ENCODE measurements around the gene FOXI1. TPM values are rescaled to one million over a fixed set of nuclear protein-coding genes. Genes with fewer than 3 reads are reported as not detected.

FOXI1 gene
- total RNA-seq, 1 donor from 2014 or later: not detected

DNA sequence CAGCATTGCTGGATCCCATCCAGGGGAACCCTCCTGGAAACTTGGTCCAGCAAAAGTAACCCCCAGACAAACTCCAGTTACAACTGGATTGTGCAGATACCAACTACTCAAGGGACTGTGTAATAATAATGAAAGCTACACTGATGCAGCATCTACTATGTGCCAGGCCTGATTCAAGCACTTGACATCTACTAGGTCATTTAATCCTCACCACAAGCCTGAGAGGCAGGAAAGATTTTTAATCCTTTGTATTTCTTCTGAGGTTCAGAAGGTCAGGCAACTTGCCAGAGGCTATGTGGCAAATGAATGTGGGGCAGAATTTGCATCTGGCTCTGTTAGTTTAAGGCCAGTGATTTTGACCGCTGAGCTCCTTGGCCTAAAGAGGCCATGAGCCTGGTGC, 29.5 kb upstream of the FOXI1 start:
- DNase-seq (ENCODE audit: low read depth): no peak
- Histone ChIP-seq H3K36me3 (ENCODE audit: control insufficient read depth, insufficient read depth, low read length) (no peaks in the 10 kb centered on the region), H3K4me3 (ENCODE audit: low read depth, low read length) (no peak overlapping the region), H3K27me3 (ENCODE audit: control insufficient read depth, insufficient read depth, low read length) (peaks cover 2% of the 10 kb centered on the region)
- FAIRE-seq: no peak
- TF ChIP-seq, protein P1, sequence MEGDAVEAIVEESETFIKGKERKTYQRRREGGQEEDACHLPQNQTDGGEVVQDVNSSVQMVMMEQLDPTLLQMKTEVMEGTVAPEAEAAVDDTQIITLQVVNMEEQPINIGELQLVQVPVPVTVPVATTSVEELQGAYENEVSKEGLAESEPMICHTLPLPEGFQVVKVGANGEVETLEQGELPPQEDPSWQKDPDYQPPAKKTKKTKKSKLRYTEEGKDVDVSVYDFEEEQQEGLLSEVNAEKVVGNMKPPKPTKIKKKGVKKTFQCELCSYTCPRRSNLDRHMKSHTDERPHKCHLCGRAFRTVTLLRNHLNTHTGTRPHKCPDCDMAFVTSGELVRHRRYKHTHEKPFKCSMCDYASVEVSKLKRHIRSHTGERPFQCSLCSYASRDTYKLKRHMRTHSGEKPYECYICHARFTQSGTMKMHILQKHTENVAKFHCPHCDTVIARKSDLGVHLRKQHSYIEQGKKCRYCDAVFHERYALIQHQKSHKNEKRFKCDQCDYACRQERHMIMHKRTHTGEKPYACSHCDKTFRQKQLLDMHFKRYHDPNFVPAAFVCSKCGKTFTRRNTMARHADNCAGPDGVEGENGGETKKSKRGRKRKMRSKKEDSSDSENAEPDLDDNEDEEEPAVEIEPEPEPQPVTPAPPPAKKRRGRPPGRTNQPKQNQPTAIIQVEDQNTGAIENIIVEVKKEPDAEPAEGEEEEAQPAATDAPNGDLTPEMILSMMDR (IDR thresholded peaks at IDR 0.05; ENCODE audit: insufficient read depth, low read length, severe bottlenecking): no peak

DNA sequence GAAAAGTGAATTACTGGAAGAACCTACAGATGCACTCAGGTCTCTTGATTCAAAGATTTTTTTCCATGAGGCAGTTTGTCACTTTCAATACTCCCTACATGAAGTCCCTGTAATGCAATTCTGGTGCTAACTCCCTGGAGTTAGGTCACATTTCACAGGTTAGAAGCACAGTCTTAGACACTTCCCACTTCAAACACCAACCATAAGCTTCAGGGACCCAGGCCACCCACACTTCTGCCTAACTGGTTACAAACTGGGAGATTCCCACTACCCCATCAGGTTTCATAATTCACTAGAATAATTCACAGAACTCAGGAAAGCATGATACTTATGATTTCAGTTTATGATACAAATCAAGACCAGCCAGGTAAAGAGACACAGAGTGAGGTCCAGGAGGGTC, 29.0 kb upstream of the FOXI1 start:
- TF ChIP-seq, protein P1 (IDR thresholded peaks at IDR 0.05; ENCODE audit: insufficient read depth, low read length, severe bottlenecking): no peak
- no peak for DNase-seq (ENCODE audit: low read depth)
- FAIRE-seq: no peak
- Histone ChIP-seq H3K4me3 (ENCODE audit: low read depth, low read length) (no peak overlapping the region), H3K27me3 (ENCODE audit: control insufficient read depth, insufficient read depth, low read length) (peaks cover 2% of the 10 kb centered on the region), H3K36me3 (ENCODE audit: control insufficient read depth, insufficient read depth, low read length) (no peaks in the 10 kb centered on the region)

DNA sequence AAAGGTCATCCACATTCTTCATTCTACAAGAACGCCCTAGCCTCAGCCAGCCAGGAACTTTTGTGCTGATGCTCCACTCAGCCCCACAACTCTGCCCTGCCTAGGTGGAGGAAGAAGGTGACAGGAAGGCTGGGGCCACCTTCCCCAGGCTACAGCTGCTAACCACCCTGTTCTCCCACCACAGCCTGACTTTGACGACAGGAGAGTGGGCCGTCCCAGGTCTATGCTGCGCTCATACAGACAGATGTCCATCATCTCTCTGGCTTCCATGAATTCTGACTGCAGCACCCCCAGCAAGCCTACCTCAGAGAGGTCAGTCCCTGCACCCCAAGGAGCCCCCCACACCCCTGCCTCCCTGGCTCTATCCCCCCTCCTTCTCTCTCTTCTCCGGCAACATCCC, 28.2 kb upstream of the FOXI1 start:
- FAIRE-seq (no peak), DNase-seq (ENCODE audit: low read depth) (no peak)
- Histone ChIP-seq H3K36me3 (ENCODE audit: control insufficient read depth, insufficient read depth, low read length) (no peaks in the 10 kb centered on the region), H3K4me3 (ENCODE audit: low read depth, low read length) (no peak overlapping the region), H3K27me3 (ENCODE audit: control insufficient read depth, insufficient read depth, low read length) (peaks cover 2% of the 10 kb centered on the region)
- TF ChIP-seq, protein P1 (IDR thresholded peaks at IDR 0.05; ENCODE audit: insufficient read depth, low read length, severe bottlenecking): no peak

DNA sequence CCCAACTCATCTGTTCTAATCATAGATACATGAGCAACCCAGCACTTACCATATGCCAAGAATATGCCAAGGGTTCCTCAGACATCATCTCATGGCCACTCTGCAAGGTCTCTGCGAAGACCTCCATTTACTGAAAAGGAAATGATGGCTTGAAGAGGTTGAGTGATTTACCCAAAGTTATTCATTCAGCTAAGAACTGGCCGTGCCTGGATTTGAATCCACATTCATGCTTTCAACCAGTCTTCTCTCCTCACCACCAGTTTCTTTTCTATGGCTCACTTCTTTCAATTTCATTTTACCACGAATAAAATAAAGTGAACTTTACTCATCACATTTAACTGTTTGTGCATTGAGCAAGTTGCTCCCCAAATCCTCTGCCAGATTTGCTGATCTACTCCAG, 27.2 kb upstream of the FOXI1 start:
- Histone ChIP-seq H3K36me3 (ENCODE audit: control insufficient read depth, insufficient read depth, low read length) (no peaks in the 10 kb centered on the region), H3K27me3 (ENCODE audit: control insufficient read depth, insufficient read depth, low read length) (peaks cover 2% of the 10 kb centered on the region), H3K4me3 (ENCODE audit: low read depth, low read length) (no peak overlapping the region)
- FAIRE-seq (peak; percentile 13), DNase-seq (ENCODE audit: low read depth) (no peak)
- TF ChIP-seq, protein P1 (IDR thresholded peaks at IDR 0.05; ENCODE audit: insufficient read depth, low read length, severe bottlenecking): no peak

DNA sequence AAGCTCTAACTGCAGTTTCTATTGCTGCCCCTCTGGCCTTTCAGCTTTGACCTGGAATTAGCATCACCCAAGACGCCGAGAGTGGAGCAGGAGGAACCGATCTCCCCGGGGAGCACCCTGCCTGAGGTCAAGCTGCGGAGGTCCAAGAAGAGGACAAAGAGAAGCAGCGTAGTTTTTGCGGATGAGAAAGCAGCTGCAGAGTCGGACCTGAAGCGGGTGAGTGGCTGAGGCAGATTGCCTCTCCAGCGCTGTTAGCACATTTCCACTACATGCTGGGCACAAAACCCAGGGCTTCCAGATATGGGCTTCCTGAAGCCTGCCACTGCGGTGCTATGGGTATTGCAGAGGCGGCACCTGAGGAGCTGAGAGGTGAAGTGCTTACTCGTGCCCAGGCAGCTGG, 26.8 kb upstream of the FOXI1 start:
- Histone ChIP-seq H3K4me3 (ENCODE audit: low read depth, low read length) (no peak overlapping the region), H3K36me3 (ENCODE audit: control insufficient read depth, insufficient read depth, low read length) (no peaks in the 10 kb centered on the region), H3K27me3 (ENCODE audit: control insufficient read depth, insufficient read depth, low read length) (peaks cover 2% of the 10 kb centered on the region)
- FAIRE-seq (no peak), DNase-seq (ENCODE audit: low read depth) (no peak)
- TF ChIP-seq, protein P1 (IDR thresholded peaks at IDR 0.05; ENCODE audit: insufficient read depth, low read length, severe bottlenecking): no peak

DNA sequence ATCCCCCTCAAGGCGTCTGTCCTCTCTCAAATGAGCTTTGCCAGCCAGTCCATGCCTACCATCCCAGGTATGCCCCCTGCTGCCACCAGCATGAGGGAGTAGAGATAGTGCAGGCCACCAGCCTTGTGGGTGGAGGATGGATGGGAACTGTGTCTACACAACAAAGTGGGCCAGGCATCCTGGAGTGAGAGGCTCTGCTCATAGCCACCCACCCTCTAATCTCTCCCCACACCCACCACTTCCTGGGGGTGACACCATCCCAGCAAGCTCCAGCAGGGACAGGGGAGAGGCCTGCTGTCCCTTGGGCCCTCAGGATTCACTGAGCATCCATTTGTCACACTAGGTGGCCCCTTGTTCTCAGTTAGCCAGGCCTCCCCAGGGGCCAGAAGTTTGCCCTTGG, 25.5 kb upstream of the FOXI1 start:
- no peak for FAIRE-seq
- TF ChIP-seq, protein P1 (IDR thresholded peaks at IDR 0.05; ENCODE audit: insufficient read depth, low read length, severe bottlenecking): no peak
- H3K36me3 ChIP-seq (ENCODE audit: control insufficient read depth, insufficient read depth, low read length): no peaks in the 10 kb centered on the region
- no peak overlapping the region for H3K4me3 ChIP-seq (ENCODE audit: low read depth, low read length)
- no peaks in the 10 kb centered on the region for H3K27me3 ChIP-seq (ENCODE audit: control insufficient read depth, insufficient read depth, low read length)
- no peak for DNase-seq (ENCODE audit: low read depth)
